Measurements from ENCODE around the gene RNF220. TPM values are rescaled to one million over a fixed set of nuclear protein-coding genes. Genes with fewer than 3 reads are reported as not detected.

The RNF220 gene
- total RNA-seq, 2 donors from 2014 or later: 66.0 to 71.2 TPM

GRCh38 chr1:44476891-44477290 lies 71.8 kb downstream of the RNF220 start:
- no peak for DNase-seq (ENCODE audit: low spot score)
- Mint-ChIP-seq H3K9me3 (no peaks in the 10 kb centered on the region), H3K27ac (no peak overlapping the region), H3K4me1 (ENCODE audit: low read depth in 2 of 2) (peaks cover 15 to 17% of the 10 kb centered on the region in 2 donors), H3K27me3 (peaks cover 5 to 26% of the 10 kb centered on the region in 2 donors), H3K4me3 (no peak overlapping the region), H3K36me3 (no peaks in the 10 kb centered on the region)
- no peak for ATAC-seq

GRCh38 chr1:44481701-44482100 lies 76.6 kb downstream of the RNF220 start:
- Mint-ChIP-seq H3K36me3 (no peaks in the 10 kb centered on the region), H3K4me3 (no peak overlapping the region), H3K9me3 (no peaks in the 10 kb centered on the region), H3K27ac (no peak overlapping the region), H3K27me3 (peaks cover 7 to 26% of the 10 kb centered on the region in 2 donors), H3K4me1 (ENCODE audit: low read depth in 2 of 2) (no peaks in the 10 kb centered on the region)
- no peak for DNase-seq (ENCODE audit: low spot score)
- ATAC-seq: no peak

GRCh38 chr1:44483089-44483874 lies 78.2 kb downstream of the RNF220 start:
- no peak for ATAC-seq
- no peaks in the 10 kb centered on the region for H3K9me3 Mint-ChIP-seq
- H3K4me3 Mint-ChIP-seq: no peak overlapping the region
- H3K27ac Mint-ChIP-seq: no peak overlapping the region
- no peak for DNase-seq (ENCODE audit: low spot score)
- H3K4me1 Mint-ChIP-seq (ENCODE audit: low read depth in 2 of 2): no peaks in the 10 kb centered on the region
- H3K36me3 Mint-ChIP-seq: no peaks in the 10 kb centered on the region
- peaks cover 7 to 26% of the 10 kb centered on the region in 2 donors for H3K27me3 Mint-ChIP-seq

GRCh38 chr1:44484155-44484688 lies 79.2 kb downstream of the RNF220 start:
- Mint-ChIP-seq H3K36me3 (no peaks in the 10 kb centered on the region), H3K9me3 (no peaks in the 10 kb centered on the region), H3K4me1 (ENCODE audit: low read depth in 2 of 2) (no peaks in the 10 kb centered on the region), H3K27ac (no peak overlapping the region), H3K27me3 (peaks cover 7 to 26% of the 10 kb centered on the region in 2 donors), H3K4me3 (no peak overlapping the region)
- ATAC-seq (no peak), DNase-seq (ENCODE audit: low spot score) (no peak)

- ATAC-seq: peak in 1 of 2 donors; percentile 57
- H3K9me3 Mint-ChIP-seq: no peaks in the 10 kb centered on the region
Measured at GRCh38 chr1:44485229-44485933, 80.3 kb downstream of the RNF220 start.

GRCh38 chr1:44485934-44486460 lies 80.9 kb downstream of the RNF220 start:
- Mint-ChIP-seq H3K4me1 (ENCODE audit: low read depth in 2 of 2) (no peaks in the 10 kb centered on the region), H3K27ac (no peak overlapping the region), H3K27me3 (peaks cover 5 to 17% of the 10 kb centered on the region in 2 donors), H3K4me3 (no peak overlapping the region), H3K9me3 (no peaks in the 10 kb centered on the region), H3K36me3 (no peaks in the 10 kb centered on the region)
- DNase-seq (ENCODE audit: low spot score): no peak
- ATAC-seq: no peak

More at GRCh38 chr1:44485229-44485933, 80.3 kb downstream of the RNF220 start:
- no peaks in the 10 kb centered on the region for H3K4me1 Mint-ChIP-seq (ENCODE audit: low read depth in 2 of 2)
- peaks cover 5 to 17% of the 10 kb centered on the region in 2 donors for H3K27me3 Mint-ChIP-seq
- H3K27ac Mint-ChIP-seq: no peak overlapping the region
- DNase-seq (ENCODE audit: low spot score): no peak
- no peaks in the 10 kb centered on the region for H3K36me3 Mint-ChIP-seq
- no peak overlapping the region for H3K4me3 Mint-ChIP-seq

GRCh38 chr1:44489481-44489880 lies 84.4 kb downstream of the RNF220 start:
- no peak for ATAC-seq
- peaks cover 3 to 21% of the 10 kb centered on the region in 2 donors for H3K27me3 Mint-ChIP-seq
- H3K4me1 Mint-ChIP-seq (ENCODE audit: low read depth in 2 of 2): no peaks in the 10 kb centered on the region
- no peak for DNase-seq (ENCODE audit: low spot score)
- H3K9me3 Mint-ChIP-seq: no peaks in the 10 kb centered on the region
- H3K4me3 Mint-ChIP-seq: no peak overlapping the region
- H3K36me3 Mint-ChIP-seq: no peaks in the 10 kb centered on the region
- H3K27ac Mint-ChIP-seq: no peak overlapping the region

- no peaks in the 10 kb centered on the region for H3K36me3 Mint-ChIP-seq
- no peaks in the 10 kb centered on the region for H3K9me3 Mint-ChIP-seq
- no peak overlapping the region for H3K27ac Mint-ChIP-seq
- no peaks in the 10 kb centered on the region for H3K4me1 Mint-ChIP-seq (ENCODE audit: low read depth in 2 of 2)
- no peak for DNase-seq (ENCODE audit: low spot score)
- no peak overlapping the region for H3K4me3 Mint-ChIP-seq
- peak in 1 of 2 donors; percentile 40 for ATAC-seq
- peaks cover 0 to 13% of the 10 kb centered on the region in 2 donors for H3K27me3 Mint-ChIP-seq
Measured at GRCh38 chr1:44496541-44497171, 91.6 kb downstream of the RNF220 start.

GRCh38 chr1:44497422-44498170 lies 92.5 kb downstream of the RNF220 start:
- Mint-ChIP-seq H3K27me3 (peaks cover 0 to 6% of the 10 kb centered on the region in 2 donors), H3K4me1 (ENCODE audit: low read depth in 2 of 2) (no peaks in the 10 kb centered on the region), H3K27ac (no peak overlapping the region), H3K36me3 (no peaks in the 10 kb centered on the region), H3K4me3 (no peak overlapping the region), H3K9me3 (no peaks in the 10 kb centered on the region)
- DNase-seq (ENCODE audit: low spot score): no peak
- ATAC-seq: no peak

GRCh38 chr1:44499306-44499705 lies 94.3 kb downstream of the RNF220 start:
- Mint-ChIP-seq H3K27me3 (peaks cover 0 to 6% of the 10 kb centered on the region in 2 donors), H3K4me1 (ENCODE audit: low read depth in 2 of 2) (no peaks in the 10 kb centered on the region), H3K9me3 (no peaks in the 10 kb centered on the region), H3K36me3 (no peaks in the 10 kb centered on the region), H3K27ac (no peak overlapping the region), H3K4me3 (no peak overlapping the region)
- ATAC-seq: no peak
- no peak for DNase-seq (ENCODE audit: low spot score)

- ATAC-seq (no peak), DNase-seq (ENCODE audit: low spot score) (no peak)
- H3K27ac Mint-ChIP-seq: no peak overlapping the region
- H3K36me3 Mint-ChIP-seq: no peaks in the 10 kb centered on the region
- no peaks in the 10 kb centered on the region for H3K9me3 Mint-ChIP-seq
- peaks cover 0 to 6% of the 10 kb centered on the region in 2 donors for H3K27me3 Mint-ChIP-seq
- no peak overlapping the region for H3K4me3 Mint-ChIP-seq
- no peaks in the 10 kb centered on the region for H3K4me1 Mint-ChIP-seq (ENCODE audit: low read depth in 2 of 2)
Measured at GRCh38 chr1:44500181-44501046, 95.4 kb downstream of the RNF220 start.

GRCh38 chr1:44501047-44501890 lies 96.2 kb downstream of the RNF220 start:
- Mint-ChIP-seq H3K4me1 (ENCODE audit: low read depth in 2 of 2) (no peaks in the 10 kb centered on the region), H3K9me3 (no peaks in the 10 kb centered on the region), H3K27me3 (peaks cover 0 to 2% of the 10 kb centered on the region in 2 donors), H3K27ac (no peak overlapping the region), H3K36me3 (no peaks in the 10 kb centered on the region), H3K4me3 (no peak overlapping the region)
- DNase-seq (ENCODE audit: low spot score) (no peak), ATAC-seq (no peak)

Data from natural killer cell treated with Interleukin-12 subunit alpha and Interleukin-12 subunit beta and Interleukin-15 and Interleukin-18, amount 100 ng/mL, for 72 hours (primary cell).